Glomerular visceral epithelial cell (primary cell): Measurements from ENCODE around the gene HIGD2A.

Experiments used
- DNase-seq: peaks from one replicate; pipeline ENCODE4 v3.0.0-alpha.2; 2016; ENCODE audit errors: extremely low spot score

The HIGD2A gene, protein sequence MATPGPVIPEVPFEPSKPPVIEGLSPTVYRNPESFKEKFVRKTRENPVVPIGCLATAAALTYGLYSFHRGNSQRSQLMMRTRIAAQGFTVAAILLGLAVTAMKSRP

DNA sequence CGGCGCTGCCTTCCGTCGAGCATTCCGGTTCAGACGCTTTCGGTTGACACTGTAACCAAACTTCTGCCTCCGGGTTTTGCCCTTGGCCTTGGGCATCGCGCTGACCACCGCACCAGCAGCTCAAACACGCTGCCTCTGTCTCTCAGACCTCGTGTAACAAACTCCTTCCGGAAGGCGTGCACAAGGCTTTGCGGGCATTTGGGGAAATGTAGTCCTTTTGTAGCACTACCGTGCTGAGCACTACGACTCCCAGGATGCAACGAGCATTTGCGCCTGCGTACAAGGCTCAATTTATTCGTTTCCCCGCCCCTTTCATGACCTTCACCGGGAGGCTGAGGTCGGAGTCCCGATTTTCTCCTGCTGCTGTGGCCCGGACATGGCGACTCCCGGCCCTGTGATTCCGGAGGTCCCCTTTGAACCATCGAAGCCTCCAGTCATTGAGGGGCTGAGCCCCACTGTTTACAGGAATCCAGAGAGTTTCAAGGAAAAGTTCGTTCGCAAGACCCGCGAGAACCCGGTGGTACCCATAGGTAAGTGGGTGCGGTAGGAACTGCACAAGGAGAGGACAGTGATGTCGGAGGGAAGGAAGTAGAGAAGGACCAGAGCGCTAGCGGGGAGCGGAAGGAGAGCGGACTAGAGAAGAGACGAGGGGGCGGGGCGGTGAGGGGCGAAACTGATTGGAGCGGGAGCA is at the start of gene HIGD2A, which contains the start of gene NOP16:
Gene HIGD2A (plus strand): TSS at position 308 of the 691 bp plus-strand sequence. CDS start 69 bp downstream, at position 377.
Gene NOP16 (minus strand): TSS at position 155 of the 691 bp plus-strand sequence. CDS start 59 bp downstream, at position 96.
- peak; percentile 99 for DNase-seq

- DNase-seq = no peak
Measured at GRCh38 chr5:176339304-176339703, 49.2 kb upstream of the HIGD2A start.

GRCh38 chr5:176341325-176342157 is 47.0 kb upstream of the HIGD2A start:
- DNase-seq = no peak

DNA sequence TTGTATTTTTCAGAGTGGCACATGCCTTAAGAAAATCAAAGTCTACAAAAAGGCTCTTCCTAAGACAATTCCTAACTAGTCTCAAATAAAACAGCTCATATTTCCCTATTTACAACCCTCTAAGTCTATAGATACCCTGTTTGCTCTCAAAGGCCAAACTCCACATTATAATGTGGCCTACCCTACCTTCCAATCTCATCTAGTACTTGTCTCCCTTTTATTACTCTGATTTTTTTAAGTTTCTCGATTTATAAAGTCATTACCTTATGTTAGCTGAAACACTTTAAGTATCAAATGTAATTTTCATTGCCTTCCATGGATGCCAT is 46.4 kb upstream of the HIGD2A start:
- DNase-seq = no peak

DNA sequence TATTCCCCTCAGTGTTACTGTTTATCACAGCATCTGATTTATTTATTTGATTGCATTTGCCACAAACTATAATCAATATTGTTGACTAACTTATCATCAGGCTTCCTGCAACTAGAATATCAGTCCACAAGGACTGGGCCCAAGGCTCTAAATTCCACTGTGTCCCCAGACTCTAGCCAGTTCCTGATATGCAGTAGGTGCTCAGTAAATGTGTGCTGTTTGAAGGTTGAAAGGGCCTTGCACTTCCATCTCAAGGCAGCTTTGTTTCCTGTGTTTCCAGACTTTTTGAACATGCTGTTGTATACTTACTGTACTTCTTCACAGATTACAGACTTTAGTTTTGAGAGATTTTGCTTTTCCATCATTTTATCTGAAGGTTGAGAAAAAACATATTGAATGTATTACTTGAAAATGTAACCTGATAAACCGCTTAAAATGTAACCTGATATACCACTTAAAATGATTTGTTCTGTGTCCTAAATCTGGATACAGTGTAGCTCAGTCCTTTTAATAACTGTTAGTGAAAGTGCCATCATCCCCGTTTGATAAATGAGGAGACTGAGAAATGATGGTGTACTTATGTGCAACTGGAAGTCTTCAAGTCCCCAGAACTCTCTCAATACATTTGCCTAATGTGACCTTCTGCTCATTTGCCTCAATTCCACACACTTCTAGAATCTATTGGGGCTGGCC is 45.6 kb upstream of the HIGD2A start:
- no peak for DNase-seq

GRCh38 chr5:176350416-176350815 is 38.1 kb upstream of the HIGD2A start:
- no peak for DNase-seq

DNA sequence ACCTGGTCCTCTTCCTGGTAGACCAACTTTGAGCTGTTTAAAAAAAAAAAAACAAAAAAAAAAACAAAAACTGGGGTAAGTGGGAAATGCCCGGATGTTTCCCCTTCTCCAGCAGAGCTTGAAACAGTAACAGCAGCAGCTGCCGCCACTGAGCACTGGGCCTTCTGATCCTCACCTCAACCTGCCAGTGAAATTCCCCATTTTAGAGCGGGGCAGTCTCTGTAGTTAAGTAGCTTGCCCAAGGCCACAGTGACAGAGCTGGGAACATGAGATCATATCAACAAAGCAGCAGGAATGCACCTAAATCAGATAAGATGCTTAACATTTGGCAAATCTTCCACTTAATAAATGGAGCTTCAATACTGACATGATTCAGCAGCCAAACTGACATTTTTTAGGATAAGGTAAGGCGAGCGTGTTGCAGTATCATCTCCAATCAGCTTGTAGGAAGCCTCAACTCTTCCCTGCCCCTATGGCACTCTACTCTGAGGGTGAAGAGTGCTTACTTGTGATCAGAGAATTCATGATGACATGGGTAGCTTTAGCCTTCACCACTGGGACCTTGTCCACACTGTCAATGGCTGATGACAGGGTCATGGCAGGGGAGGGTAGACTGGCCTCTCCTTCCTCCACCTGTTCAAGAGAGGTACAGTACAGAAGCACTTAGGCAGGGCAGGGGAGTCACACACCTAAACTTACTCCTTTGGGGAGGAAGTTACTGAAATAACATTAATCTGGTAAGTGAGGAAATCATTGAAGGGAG is 36.3 kb upstream of the HIGD2A start:
- no peak for DNase-seq

GRCh38 chr5:176353533-176353932 is 35.0 kb upstream of the HIGD2A start:
- DNase-seq = no peak

DNA sequence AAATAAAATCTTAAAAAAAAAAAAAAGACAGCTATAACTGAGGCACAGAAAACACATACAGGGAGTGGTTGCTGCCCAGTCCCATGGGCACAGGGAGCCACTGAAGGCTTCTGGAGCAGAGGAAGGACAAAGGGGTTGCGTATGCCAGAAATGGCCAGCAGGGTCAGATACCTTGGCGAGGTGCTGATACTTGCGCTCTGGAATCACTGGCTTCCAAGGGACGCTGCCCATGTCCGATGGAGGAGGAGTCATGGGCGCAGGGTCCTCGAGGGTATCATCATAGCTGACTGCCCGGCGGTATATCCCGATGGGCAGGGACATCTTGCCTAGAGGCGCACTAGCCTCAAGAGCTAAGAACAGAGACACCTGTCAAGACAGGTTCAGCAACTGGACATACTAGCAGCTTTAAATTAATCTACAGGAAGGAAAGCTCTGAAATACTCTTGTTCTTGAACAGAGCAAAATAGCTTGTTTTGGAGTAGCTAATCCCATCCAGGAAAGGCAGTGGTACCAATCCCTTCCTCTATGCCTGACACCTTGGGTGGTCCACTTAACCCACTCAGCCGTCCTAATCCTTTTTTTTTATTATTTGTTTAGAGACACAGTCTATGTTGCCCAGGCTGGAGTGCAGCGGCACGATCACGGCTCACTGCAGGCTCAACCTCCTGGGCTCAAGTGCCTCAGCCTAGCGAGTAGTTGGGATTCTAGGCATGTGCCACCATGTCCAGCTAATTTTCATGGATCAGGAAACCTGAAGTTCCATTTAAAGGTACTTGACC is 33.0 kb upstream of the HIGD2A start:
- DNase-seq = no peak

GRCh38 chr5:176356179-176356566 is 32.4 kb upstream of the HIGD2A start:
- no peak for DNase-seq

DNA sequence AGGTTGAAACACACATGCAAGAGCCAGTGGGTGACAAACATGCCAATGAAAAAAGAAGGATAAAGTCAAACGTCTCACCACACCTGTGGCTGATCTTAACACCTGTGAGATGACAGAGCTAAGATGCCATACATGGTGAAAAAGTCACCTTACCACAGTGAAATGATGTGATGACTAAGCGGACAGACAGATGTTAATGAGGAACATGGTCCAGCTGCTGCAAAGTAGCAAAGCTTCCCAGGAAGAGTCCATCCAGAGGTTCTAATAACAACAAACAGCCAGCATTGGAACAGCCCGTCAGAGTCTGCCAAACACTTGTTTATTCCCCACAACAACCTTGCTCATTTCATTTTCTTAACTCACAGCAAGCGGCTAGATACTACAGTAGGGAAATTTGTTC is 28.9 kb upstream of the HIGD2A start:
- no peak for DNase-seq

GRCh38 chr5:176360894-176361436 is 27.6 kb upstream of the HIGD2A start:
- peak; percentile 15 for DNase-seq

GRCh38 chr5:176361437-176362232 is 26.9 kb upstream of the HIGD2A start, which contains the start of gene KIAA1191:
TSS of gene KIAA1191 (minus strand) at chr5:176361764. CDS start at chr5:176359508, 2,256 bp downstream.
- DNase-seq = peak; percentile 92

DNA sequence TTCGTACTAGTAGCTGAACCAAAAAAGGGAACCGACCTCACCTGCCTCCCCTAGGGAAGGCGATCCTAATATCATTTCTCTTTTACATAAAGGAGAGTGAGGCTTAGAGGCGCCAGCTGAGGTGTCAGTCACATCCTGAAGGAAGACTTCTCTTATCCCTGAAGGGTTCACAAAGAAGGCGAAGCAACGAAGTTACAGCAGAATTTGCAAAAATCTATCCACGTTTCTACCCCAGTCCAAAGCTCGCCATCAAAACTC is 26.4 kb upstream of the HIGD2A start:
- no peak for DNase-seq

DNA sequence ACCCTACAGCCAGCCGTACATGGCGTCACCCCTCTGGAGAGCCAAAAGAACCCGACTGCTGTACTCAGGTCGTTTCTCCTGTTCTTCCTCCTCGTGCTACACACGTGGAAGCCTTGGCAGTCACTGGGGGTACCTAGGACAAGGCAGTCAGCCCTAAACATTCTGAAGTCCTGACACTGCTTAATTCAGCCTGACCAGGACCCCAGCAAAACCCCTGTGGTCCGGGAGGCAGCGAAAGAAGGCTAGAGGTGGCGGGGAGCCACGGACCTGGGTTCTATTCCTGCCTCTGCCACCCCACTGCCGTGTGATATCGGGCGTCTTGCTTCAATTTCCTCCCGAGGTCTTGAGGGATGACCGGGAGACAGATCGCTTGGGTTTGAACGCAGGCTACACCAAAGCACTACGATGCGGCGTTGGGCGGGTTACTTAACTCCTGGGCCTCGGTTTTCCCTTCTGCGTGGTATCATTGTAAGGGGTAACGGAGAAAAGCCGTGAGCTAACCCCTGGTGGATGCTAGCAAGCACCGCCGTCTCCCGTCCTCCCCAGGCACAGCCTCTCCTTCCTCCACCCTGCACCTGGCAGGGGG is 23.7 kb upstream of the HIGD2A start:
- no peak for DNase-seq

GRCh38 chr5:176365351-176366231 is 23.0 kb upstream of the HIGD2A start, which contains the start of gene ARL10:
TSS of gene ARL10 (plus strand) at chr5:176365487. CDS start at chr5:176365564, 77 bp downstream.
- DNase-seq = no peak

DNA sequence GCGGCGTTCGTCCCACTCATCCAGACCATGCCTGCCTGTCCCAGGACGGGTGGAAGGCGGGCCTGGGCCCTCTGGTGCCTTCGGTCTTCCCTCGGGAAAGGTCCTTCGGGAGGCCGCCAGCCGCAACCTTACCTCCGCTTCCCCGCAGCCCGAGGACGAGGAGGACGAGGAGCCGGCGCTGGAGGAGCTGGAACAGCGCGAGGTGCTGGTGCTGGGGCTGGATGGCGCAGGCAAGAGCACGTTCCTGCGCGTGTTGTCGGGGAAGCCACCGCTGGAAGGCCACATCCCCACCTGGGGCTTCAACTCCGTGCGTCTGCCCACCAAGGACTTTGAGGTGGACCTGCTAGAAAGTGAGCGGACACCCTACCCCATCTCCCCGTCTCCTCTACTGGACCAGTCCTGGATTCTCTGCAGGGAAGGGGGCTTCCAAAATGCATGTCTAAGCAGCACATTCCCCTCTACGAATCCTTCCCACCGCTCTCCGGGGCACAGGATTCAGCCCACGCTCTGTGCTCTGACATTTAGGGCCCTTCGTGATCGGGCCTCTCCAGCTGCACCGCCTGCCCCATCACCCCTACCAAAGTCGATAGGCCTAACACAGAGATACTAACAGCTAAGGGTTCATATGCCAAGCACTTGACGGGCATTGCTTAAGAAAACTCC is 22.2 kb upstream of the HIGD2A start:
- DNase-seq = no peak

GRCh38 chr5:176368726-176369125 is 19.8 kb upstream of the HIGD2A start:
- DNase-seq = no peak
